ENCODE data around the gene ZIC1. TPM values are rescaled to one million over a fixed set of nuclear protein-coding genes. Genes with fewer than 3 reads are reported as not detected.
A peak's percentile ranks its signal among the peaks of the same experiment; 100 is the strongest.

The ZIC1 gene
- total RNA-seq (2021; ENCODE audit: unreplicated experiment) (0.36 TPM), Bru-seq, nascent RNA (not detected), BruChase-seq, experiment 1, labeled RNA remaining after a 2-hour chase (percentile 14 among the genes with signal in this experiment), BruChase-seq, experiment 2, labeled RNA remaining after a 6-hour chase (not detected)
- not detected for polyA plus RNA-seq (2012; ENCODE audit: insufficient read length)
- long read RNA-seq, result 0 reads

DNA sequence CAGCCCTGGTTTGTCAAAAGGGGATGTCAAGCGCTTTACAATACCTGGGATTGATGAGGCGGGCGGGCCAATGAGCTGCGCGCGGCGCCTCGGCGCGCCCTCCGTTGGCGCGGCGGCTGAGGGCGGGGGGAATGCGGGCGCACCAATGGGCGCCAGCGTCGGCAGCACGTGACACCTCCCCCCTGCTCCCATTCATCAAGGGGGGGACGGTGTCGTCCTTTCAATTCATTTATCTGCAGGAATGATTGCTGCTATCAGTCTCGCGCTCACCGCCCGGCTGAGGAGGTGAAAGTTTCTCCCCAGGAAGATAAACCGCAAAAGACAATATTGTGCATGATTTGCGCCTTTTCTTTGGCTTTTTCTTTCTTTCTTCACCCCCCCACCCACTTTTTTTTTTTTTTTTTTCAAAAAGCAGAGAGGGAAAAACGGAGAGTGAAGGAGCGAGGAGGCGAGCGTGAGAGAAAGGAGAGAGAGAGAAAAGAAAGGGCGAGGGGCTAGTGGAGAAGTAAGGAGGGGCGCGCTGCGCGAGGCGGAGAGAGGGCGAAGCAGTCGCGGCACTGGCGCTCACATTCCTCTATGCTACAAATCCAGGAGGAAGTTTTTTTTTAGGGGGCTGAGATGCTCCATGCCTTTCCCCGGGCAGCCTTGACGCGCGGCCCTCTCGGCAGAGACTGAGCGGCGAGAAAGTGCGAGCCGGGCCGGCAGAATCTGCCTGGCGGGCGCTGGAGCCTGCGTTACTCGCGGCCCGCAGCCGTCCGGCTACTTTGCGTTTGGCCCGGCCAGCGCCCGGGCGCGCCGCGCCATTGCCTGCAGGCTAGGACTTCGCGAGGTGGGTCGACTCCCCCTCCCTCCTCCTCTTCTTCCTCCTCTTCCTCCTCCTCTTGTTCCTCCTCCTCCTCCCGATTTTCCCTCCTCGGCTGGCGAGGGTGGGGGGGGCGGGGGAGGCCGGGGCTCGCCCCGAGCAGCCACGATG is at the start of gene ZIC1:
TSS of gene ZIC1 (plus strand) at position 223 of the 973 bp plus-strand sequence. CDS start at position 971, 748 bp downstream.
- BruUV-seq (replicated peaks), result no TSS peak
- Histone ChIP-seq H3K4me1 (ENCODE audit: control insufficient read depth, insufficient read depth, low read length) (no peaks in the 10 kb centered on the region), H3K36me3 (ENCODE audit: control insufficient read depth, insufficient read depth, low read length) (no peaks in the 10 kb centered on the region), H3K27ac (ENCODE audit: low read length) (no peak within 1 kb of the TSS), H3K4me3 (ENCODE audit: low read depth in 2 of 2, low read length in 2 of 2) (peak within 1 kb of the TSS in 1 of 2 experiments; percentile 11; a peak in 1 of 4 replicates), H3K9me3 (ENCODE audit: control insufficient read depth, insufficient read depth, low read depth, low read length) (no peaks in the 10 kb centered on the region), H3K27me3 (ENCODE audit: control insufficient read depth, insufficient read depth, low read length) (no peaks in the 10 kb centered on the region; the same call in none of the 2 replicates)
- ATAC-seq, result no peak
- POLR2A ChIA-PET, result no interaction called here
- no peak for DNase-seq (ENCODE audit: low read depth, low spot score)
- CTCF ChIA-PET, result no interaction called here
- no peak for TF ChIP-seq TCF7L2 (IDR thresholded peaks at IDR 0.05; ENCODE audit: low read depth, low read length)
- TF ChIP-seq SIN3A (IDR thresholded peaks at IDR 0.05; ENCODE audit: borderline replicate concordance, insufficient read depth, low read depth, low read length), result no peak
- TF ChIP-seq, protein P1, sequence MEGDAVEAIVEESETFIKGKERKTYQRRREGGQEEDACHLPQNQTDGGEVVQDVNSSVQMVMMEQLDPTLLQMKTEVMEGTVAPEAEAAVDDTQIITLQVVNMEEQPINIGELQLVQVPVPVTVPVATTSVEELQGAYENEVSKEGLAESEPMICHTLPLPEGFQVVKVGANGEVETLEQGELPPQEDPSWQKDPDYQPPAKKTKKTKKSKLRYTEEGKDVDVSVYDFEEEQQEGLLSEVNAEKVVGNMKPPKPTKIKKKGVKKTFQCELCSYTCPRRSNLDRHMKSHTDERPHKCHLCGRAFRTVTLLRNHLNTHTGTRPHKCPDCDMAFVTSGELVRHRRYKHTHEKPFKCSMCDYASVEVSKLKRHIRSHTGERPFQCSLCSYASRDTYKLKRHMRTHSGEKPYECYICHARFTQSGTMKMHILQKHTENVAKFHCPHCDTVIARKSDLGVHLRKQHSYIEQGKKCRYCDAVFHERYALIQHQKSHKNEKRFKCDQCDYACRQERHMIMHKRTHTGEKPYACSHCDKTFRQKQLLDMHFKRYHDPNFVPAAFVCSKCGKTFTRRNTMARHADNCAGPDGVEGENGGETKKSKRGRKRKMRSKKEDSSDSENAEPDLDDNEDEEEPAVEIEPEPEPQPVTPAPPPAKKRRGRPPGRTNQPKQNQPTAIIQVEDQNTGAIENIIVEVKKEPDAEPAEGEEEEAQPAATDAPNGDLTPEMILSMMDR (IDR thresholded peaks at IDR 0.05), result no peak
- TF ChIP-seq, protein P2, sequence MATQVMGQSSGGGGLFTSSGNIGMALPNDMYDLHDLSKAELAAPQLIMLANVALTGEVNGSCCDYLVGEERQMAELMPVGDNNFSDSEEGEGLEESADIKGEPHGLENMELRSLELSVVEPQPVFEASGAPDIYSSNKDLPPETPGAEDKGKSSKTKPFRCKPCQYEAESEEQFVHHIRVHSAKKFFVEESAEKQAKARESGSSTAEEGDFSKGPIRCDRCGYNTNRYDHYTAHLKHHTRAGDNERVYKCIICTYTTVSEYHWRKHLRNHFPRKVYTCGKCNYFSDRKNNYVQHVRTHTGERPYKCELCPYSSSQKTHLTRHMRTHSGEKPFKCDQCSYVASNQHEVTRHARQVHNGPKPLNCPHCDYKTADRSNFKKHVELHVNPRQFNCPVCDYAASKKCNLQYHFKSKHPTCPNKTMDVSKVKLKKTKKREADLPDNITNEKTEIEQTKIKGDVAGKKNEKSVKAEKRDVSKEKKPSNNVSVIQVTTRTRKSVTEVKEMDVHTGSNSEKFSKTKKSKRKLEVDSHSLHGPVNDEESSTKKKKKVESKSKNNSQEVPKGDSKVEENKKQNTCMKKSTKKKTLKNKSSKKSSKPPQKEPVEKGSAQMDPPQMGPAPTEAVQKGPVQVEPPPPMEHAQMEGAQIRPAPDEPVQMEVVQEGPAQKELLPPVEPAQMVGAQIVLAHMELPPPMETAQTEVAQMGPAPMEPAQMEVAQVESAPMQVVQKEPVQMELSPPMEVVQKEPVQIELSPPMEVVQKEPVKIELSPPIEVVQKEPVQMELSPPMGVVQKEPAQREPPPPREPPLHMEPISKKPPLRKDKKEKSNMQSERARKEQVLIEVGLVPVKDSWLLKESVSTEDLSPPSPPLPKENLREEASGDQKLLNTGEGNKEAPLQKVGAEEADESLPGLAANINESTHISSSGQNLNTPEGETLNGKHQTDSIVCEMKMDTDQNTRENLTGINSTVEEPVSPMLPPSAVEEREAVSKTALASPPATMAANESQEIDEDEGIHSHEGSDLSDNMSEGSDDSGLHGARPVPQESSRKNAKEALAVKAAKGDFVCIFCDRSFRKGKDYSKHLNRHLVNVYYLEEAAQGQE (IDR thresholded peaks at IDR 0.05; ENCODE audit: insufficient read depth in 1 of 2, low read depth in 2 of 2, low read length in 1 of 2), result no peak
- TF ChIP-seq POLR2AphosphoS5 (IDR thresholded peaks at IDR 0.05; ENCODE audit: low read depth, low read length), result no peak
- in situ Hi-C loops (cut with HindIII; ENCODE audit: low pct_unique_long_range_greater_than_20kb, low sequenced_read_pairs) (no loop called here), intact Hi-C loops (cut with micrococcal nuclease; ENCODE audit: unreplicated experiment) (no loop called here)

DNA sequence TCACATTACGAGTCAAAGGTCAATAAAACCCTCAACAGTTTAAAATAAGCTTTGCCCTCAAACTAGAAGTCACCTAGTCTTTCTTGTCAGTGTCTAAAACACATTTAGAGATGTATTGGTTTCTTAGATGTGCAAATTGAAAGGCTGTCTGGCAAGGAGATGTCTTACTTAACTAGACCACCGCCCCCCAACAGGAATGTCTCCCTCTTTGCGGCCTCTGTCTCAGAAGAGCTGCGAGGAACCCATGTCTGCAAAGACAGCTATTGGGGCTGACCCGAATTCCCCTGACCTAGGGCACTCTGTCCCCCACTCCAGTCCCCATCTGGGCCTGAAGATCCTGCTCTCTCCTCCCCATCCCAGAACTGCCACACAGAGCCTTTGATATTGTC is 49.1 kb upstream of the ZIC1 start:
- Histone ChIP-seq H3K4me3 (ENCODE audit: low read depth in 2 of 2, low read length in 2 of 2) (no peak overlapping the region), H3K9me3 (ENCODE audit: control insufficient read depth, insufficient read depth, low read depth, low read length) (no peaks in the 10 kb centered on the region), H3K27ac (ENCODE audit: low read length) (no peak overlapping the region), H3K4me1 (ENCODE audit: control insufficient read depth, insufficient read depth, low read length) (no peaks in the 10 kb centered on the region), H3K36me3 (ENCODE audit: control insufficient read depth, insufficient read depth, low read length) (no peaks in the 10 kb centered on the region), H3K27me3 (ENCODE audit: control insufficient read depth, insufficient read depth, low read length) (peaks cover 4% of the 10 kb centered on the region; the same call in 1 of the 2 replicates)
- CTCF ChIA-PET, result no interaction called here
- TF ChIP-seq TCF7L2 (IDR thresholded peaks at IDR 0.05; ENCODE audit: low read depth, low read length), result no peak
- TF ChIP-seq, protein P1 (IDR thresholded peaks at IDR 0.05), result no peak
- TF ChIP-seq, protein P2 (IDR thresholded peaks at IDR 0.05; ENCODE audit: insufficient read depth in 1 of 2, low read depth in 2 of 2, low read length in 1 of 2), result no peak
- TF ChIP-seq SIN3A (IDR thresholded peaks at IDR 0.05; ENCODE audit: borderline replicate concordance, insufficient read depth, low read depth, low read length), result no peak
- no peak for TF ChIP-seq POLR2AphosphoS5 (IDR thresholded peaks at IDR 0.05; ENCODE audit: low read depth, low read length)
- in situ Hi-C loops (cut with HindIII; ENCODE audit: low pct_unique_long_range_greater_than_20kb, low sequenced_read_pairs), result no loop called here
- no TSS peak for BruUV-seq (replicated peaks)
- intact Hi-C loops (cut with micrococcal nuclease; ENCODE audit: unreplicated experiment), result no loop called here
- POLR2A ChIA-PET, result no interaction called here
- ATAC-seq (no peak), DNase-seq (ENCODE audit: low read depth, low spot score) (no peak)
